Prostate gland (tissue), 2 donors: ENCODE results near the gene PRSS56. TPM values are rescaled to one million over a fixed set of nuclear protein-coding genes. Genes with fewer than 3 reads are reported as not detected.

ENCODE experiments used
- DNase-seq: peaks from one replicate; pipeline ENCODE4 v3.0.0-alpha.2; 2019; ENCODE audit warnings: low spot score
- H3K27ac ChIP-seq, 2 donors: fragments of 200-600 bp; sonication (generic); 2 replicates each; pipeline ENCODE4 v1.5.1; 2017 to 2019
- H3K27me3 ChIP-seq: fragments of 200-600 bp; sonication (generic); replicated peaks from 2 replicates; pipeline ENCODE4 v1.5.1; 2019; ENCODE audit not compliant: insufficient read depth
- H3K36me3 ChIP-seq, 2 donors: fragments of 200-600 bp; sonication (generic); 1 replicate in 1 of 2; 2 replicates in 1 of 2; pipeline versions ENCODE4 v1.5.1 to v1.8.1; 2017 to 2019
- H3K4me1 ChIP-seq: fragments of 200-600 bp; sonication (generic); replicated peaks from 2 replicates; pipeline ENCODE4 v1.5.1; 2019
- H3K4me3 ChIP-seq, 2 donors: fragments of 200-600 bp; sonication (generic); 2 replicates each; pipeline ENCODE4 v1.5.1; 2017 to 2019
- H3K9me3 ChIP-seq: fragments of 200-600 bp; sonication (generic); 2 replicates; pipeline ENCODE4 v1.5.1; 2017
- CTCF ChIP-seq, 4 experiments: fragments of 200-600 bp in 2 of 4; fragments of 450-650 bp in 2 of 4; sonication (generic) in 2 of 4; IDR thresholded peaks; 1 replicate in 3 of 4; 2 replicates in 1 of 4; pipeline ENCODE4 v1.5.1; 2016 to 2019; ENCODE audit warnings: antibody characterized with exemption in 4 of 4, mild to moderate bottlenecking in 2 of 4, moderate library complexity in 2 of 4
- POLR2A ChIP-seq: fragments of 450-650 bp; IDR thresholded peaks from one replicate; pipeline ENCODE4 v1.6.1; 2016; ENCODE audit warnings: antibody characterized with exemption, mild to moderate bottlenecking
- POLR2AphosphoS5 ChIP-seq: sonication (generic); formaldehyde crosslinking; IDR thresholded peaks from one replicate; pipeline ENCODE4 v1.6.1; 2017; ENCODE audit warnings: antibody characterized with exemption
- WGBS: methylation state at CpG from one replicate; pipeline ENCODE4 v1.1.5; 2018; 5-methylcytosine and 5-hydroxymethylcytosine counted together
- intact Hi-C: fragments of 100-400 bp; cut with DNase I; formaldehyde crosslinking; loops from one replicate; pipeline ENCODE4 v1.14.2; 2022
- total RNA-seq, 2 donors: library from RNA; depleted of rRNA; stranded (reverse); fragments of >200 nt; gene quantifications; one replicate each; pipeline ENCODE4 v1.1.0, GENCODE V29; 2016

Gene PRSS56
- total RNA-seq, 2 donors from 2014 or later, result not detected

- no peak for DNase-seq
- Histone ChIP-seq H3K4me1 (no peaks in the 10 kb centered on the region), H3K9me3 (no peaks in the 10 kb centered on the region), H3K36me3 (no peaks in the 10 kb centered on the region), H3K27ac (no peak within 1 kb of the TSS), H3K4me3 (no peak within 1 kb of the TSS), H3K27me3 (no peaks in the 10 kb centered on the region)
- intact Hi-C loops, result no loop called here
- 37% methylated on average over 23 of the region's 23 CpGs for WGBS
- TF ChIP-seq POLR2A (no peak), CTCF (IDR thresholded peaks at IDR 0.05) (no peak), POLR2AphosphoS5 (no peak)
Observed at GRCh38 chr2:232539298-232540231, 19.4 kb downstream of the PRSS56 start, which contains the start of gene CHRNG. Gene CHRNG (plus strand): TSS chr2:232539692. CDS start chr2:232539748, 56 bp downstream.

- H3K36me3 ChIP-seq, result no peaks in the 10 kb centered on the region
- DNase-seq, result no peak
- no peaks in the 10 kb centered on the region for H3K27me3 ChIP-seq
- H3K9me3 ChIP-seq, result no peaks in the 10 kb centered on the region
- H3K4me1 ChIP-seq, result no peaks in the 10 kb centered on the region
- intact Hi-C loops, result no loop called here
- TF ChIP-seq POLR2AphosphoS5 (no peak), CTCF (IDR thresholded peaks at IDR 0.05) (no peak), POLR2A (no peak)
- 84% methylated on average over 17 of the region's 17 CpGs for WGBS
- no peak overlapping the region for H3K27ac ChIP-seq
- H3K4me3 ChIP-seq, result no peak overlapping the region
Observed at GRCh38 chr2:232540441-232541041, 20.4 kb downstream of the PRSS56 start.

- Histone ChIP-seq H3K4me1 (no peaks in the 10 kb centered on the region), H3K9me3 (no peaks in the 10 kb centered on the region), H3K36me3 (no peaks in the 10 kb centered on the region), H3K27me3 (no peaks in the 10 kb centered on the region), H3K27ac (no peak overlapping the region), H3K4me3 (no peak overlapping the region)
- WGBS, result 74% methylated on average over 19 of the region's 19 CpGs
- intact Hi-C loops, result no loop called here
- TF ChIP-seq POLR2A, result no peak
- no peak for TF ChIP-seq POLR2AphosphoS5
- TF ChIP-seq CTCF (IDR thresholded peaks at IDR 0.05), result no peak
- DNase-seq, result no peak
Observed at GRCh38 chr2:232541195-232541960, 21.2 kb downstream of the PRSS56 start.

- no peak overlapping the region for H3K27ac ChIP-seq
- WGBS, result 65% methylated on average over 9 of the region's 9 CpGs
- TF ChIP-seq CTCF (IDR thresholded peaks at IDR 0.05) (no peak), POLR2A (no peak), POLR2AphosphoS5 (no peak)
- intact Hi-C loops, result no loop called here
- DNase-seq, result no peak
- H3K4me3 ChIP-seq, result no peak overlapping the region
- H3K27me3 ChIP-seq, result no peaks in the 10 kb centered on the region
- no peaks in the 10 kb centered on the region for H3K9me3 ChIP-seq
- H3K36me3 ChIP-seq, result no peaks in the 10 kb centered on the region
- H3K4me1 ChIP-seq, result no peaks in the 10 kb centered on the region
Observed at GRCh38 chr2:232541961-232542714, 21.9 kb downstream of the PRSS56 start.
